B cell (primary cell): Measurements from ENCODE around the gene ZNF132. TPM values are rescaled to one million over a fixed set of nuclear protein-coding genes. Genes with fewer than 3 reads are reported as not detected.

Source experiments
- ATAC-seq: fragments of 200-7000 bp; cut with Tn5 transposase; one replicate; pipeline ENCODE4 v1.10.0; 2021; ENCODE audit warnings: low read depth, mild to moderate bottlenecking, moderate number of reproducible peaks, moderate library complexity
- CTCF ChIA-PET: fragments of 350-600 bp; sonication (Branson Sonifier 250); formaldehyde crosslinking; loops from one replicate; lab custom pipeline; 2021; ENCODE audit warnings: antibody characterized with exemption, inconsistent platforms; lab: Charles Lee
- POLR2A ChIA-PET: fragments of 350-600 bp; sonication (Branson Sonifier 250); formaldehyde crosslinking; loops from one replicate; lab custom pipeline; 2021; ENCODE audit warnings: antibody characterized with exemption; lab: Charles Lee
- DNase-seq: peaks from one replicate; pipeline ENCODE4 v3.0.0; 2013
- H2AFZ ChIP-seq: 2 replicates; pipeline ENCODE4 v1.6.1; 2012; ENCODE audit warnings: mild to moderate bottlenecking, low read depth, low read length; ENCODE audit not compliant: insufficient read depth, poor library complexity, severe bottlenecking
- H3K27ac ChIP-seq, 2 donors: 1 replicate in 1 of 2; 2 replicates in 1 of 2; pipeline ENCODE4 v1.5.1; 2012 to 2013; ENCODE audit warnings: low read length in 2 of 2, mild to moderate bottlenecking in 2 of 2, moderate library complexity in 1 of 2
- H3K27me3 ChIP-seq, 4 experiments: fragments of 200-600 bp in 1 of 4; sonication (generic) in 1 of 4; replicated peaks in 1 of 4; 1 replicate in 2 of 4; 2 replicates in 2 of 4; pipeline versions ENCODE4 v1.6.1 to v1.7.0; 2013 to 2016; ENCODE audit warnings: low read length in 3 of 4, mild to moderate bottlenecking in 2 of 4, mixed read lengths in 1 of 4, moderate library complexity in 1 of 4; ENCODE audit not compliant: insufficient read depth in 4 of 4, control insufficient read depth in 3 of 4; ENCODE audit errors: control extremely low read depth in 1 of 4
- H3K36me3 ChIP-seq, 2 experiments: replicated peaks in 1 of 2; 1 replicate in 1 of 2; 2 replicates in 1 of 2; pipeline versions ENCODE4 v1.6.1 to v1.7.1; 2013; ENCODE audit warnings: low read length in 1 of 2; ENCODE audit not compliant: insufficient read depth in 2 of 2, control insufficient read depth in 1 of 2; ENCODE audit errors: control extremely low read depth in 1 of 2, extremely low read depth in 1 of 2
- H3K4me1 ChIP-seq, 2 donors: fragments of 200-600 bp in 1 of 2; sonication (generic) in 1 of 2; 1 replicate in 1 of 2; 2 replicates in 1 of 2; pipeline versions ENCODE4 v1.5.1 to v1.6.1; 2013 to 2017; ENCODE audit warnings: low read length in 2 of 2; ENCODE audit not compliant: control insufficient read depth in 2 of 2, insufficient read depth in 2 of 2
- H3K4me2 ChIP-seq: replicated peaks from 2 replicates; pipeline ENCODE3; 2012; ENCODE audit warnings: mild to moderate bottlenecking, low read depth, low read length; ENCODE audit not compliant: poor library complexity, severe bottlenecking
- H3K4me3 ChIP-seq, 5 experiments: fragments of 200-600 bp in 1 of 5; sonication (generic) in 1 of 5; 1 replicate in 3 of 5; 2 replicates in 2 of 5; pipeline versions ENCODE4 v1.5.1 to v1.7.0; 2011 to 2016; ENCODE audit warnings: low read length in 4 of 5, mild to moderate bottlenecking in 4 of 5, low read depth in 2 of 5, control low read depth in 1 of 5, moderate library complexity in 1 of 5; ENCODE audit not compliant: insufficient read depth in 1 of 5; ENCODE audit errors: control extremely low read depth in 1 of 5, extremely low read depth in 1 of 5
- H3K79me2 ChIP-seq: fragments of 200-600 bp; sonication (generic); one replicate; pipeline ENCODE4 v1.6.0; 2016; ENCODE audit warnings: low read length; ENCODE audit not compliant: control insufficient read depth, insufficient read depth
- H3K9ac ChIP-seq: fragments of 200-600 bp; sonication (generic); 2 replicates; pipeline ENCODE4 v1.6.1; 2017; ENCODE audit warnings: mild to moderate bottlenecking, low read length, moderate library complexity
- H3K9me3 ChIP-seq, 3 donors: one replicate each; pipeline versions ENCODE4 v1.6.1 to v1.7.1; 2013; ENCODE audit warnings: low read length in 2 of 3; ENCODE audit not compliant: control insufficient read depth in 2 of 3, insufficient read depth in 1 of 3; ENCODE audit errors: control extremely low read depth in 1 of 3
- H4K20me1 ChIP-seq: 2 replicates; pipeline ENCODE4 v1.6.0; 2012; ENCODE audit warnings: mild to moderate bottlenecking, low read length; ENCODE audit not compliant: insufficient read depth, control insufficient read depth, poor library complexity, severe bottlenecking
- H3K27ac Mint-ChIP-seq: one replicate; pipeline ENCODE4 v1.8.0; 2021; ENCODE audit warnings: mixed read lengths
- H3K27me3 Mint-ChIP-seq: one replicate; pipeline ENCODE4 v1.8.0; 2021; ENCODE audit warnings: mixed read lengths
- H3K4me1 Mint-ChIP-seq: one replicate; pipeline ENCODE4 v1.8.0; 2021; ENCODE audit warnings: mixed read lengths
- H3K4me3 Mint-ChIP-seq: one replicate; pipeline ENCODE4 v1.8.0; 2021; ENCODE audit warnings: mixed read lengths
- H3K9me3 Mint-ChIP-seq: one replicate; pipeline ENCODE4 v1.8.0; 2022; ENCODE audit warnings: mixed read lengths; ENCODE audit not compliant: insufficient read depth
- CTCF ChIP-seq: fragments of 200-600 bp; IDR thresholded peaks from one replicate; pipeline ENCODE4 v1.8.0; 2022; ENCODE audit warnings: antibody characterized with exemption, mild to moderate bottlenecking
- EZH2 ChIP-seq: IDR thresholded peaks from 2 replicates; pipeline ENCODE4 v1.6.1; 2012; ENCODE audit warnings: borderline replicate concordance, low read depth, mild to moderate bottlenecking, moderate library complexity, low read length; ENCODE audit not compliant: insufficient read depth, poor library complexity, severe bottlenecking
- WGBS: methylation state at CpG from one replicate; pipeline ENCODE4 v1.1.5; 2013; ENCODE audit warnings: missing lambda C conversion rate; ENCODE audit not compliant: insufficient coverage; 5-methylcytosine and 5-hydroxymethylcytosine counted together
- intact Hi-C: fragments of 100-400 bp; cut with micrococcal nuclease; formaldehyde crosslinking; loops from one replicate; pipeline ENCODE4 v1.10.0; 2022
- polyA plus RNA-seq: library from polyadenylated mRNA; depleted of rRNA; stranded (reverse); fragments of >200 nt; gene quantifications from 2 replicates; pipeline ENCODE4 v1.2.3, GENCODE V29; 2012
- total RNA-seq, 2 donors: library from RNA; stranded (reverse); fragments of 120-200 nt in 1 of 2; gene quantifications; 1 replicate in 1 of 2; 2 replicates in 1 of 2; pipeline versions ENCODE4 v1.2.3 to v1.2.4, GENCODE V29; 2013 to 2022

The ZNF132 gene
- total and polyA plus RNA-seq, 2 donors (not counting 1 experiment from before 2014, with no cell fraction given) = 1.6 to 14.7 TPM

- DNase-seq (no peak), ATAC-seq (no peak)
- peak overlapping the region; percentile 50 for H3K27ac Mint-ChIP-seq
- Histone ChIP-seq H4K20me1 (no peaks in the 10 kb centered on the region), H3K4me3 (no peak overlapping the region), H3K36me3 (peaks cover 4 to 13% of the 10 kb centered on the region in 2 experiments), H3K27me3 (no peaks in the 10 kb centered on the region), H2AFZ (no peak overlapping the region), H3K9me3 (no peaks in the 10 kb centered on the region), H3K4me2 (peak overlapping the region; percentile 91), H3K27ac (peak overlapping the region in 1 of 2 donors; percentile 89), H3K79me2 (peaks cover 1% of the 10 kb centered on the region), H3K4me1 (peaks cover 14 to 18% of the 10 kb centered on the region in 2 donors), H3K9ac (no peak overlapping the region)
- peaks cover 20% of the 10 kb centered on the region for H3K4me1 Mint-ChIP-seq
- TF ChIP-seq CTCF (no peak), EZH2 (no peak)
- H3K4me3 Mint-ChIP-seq = peak overlapping the region; percentile 98
- WGBS = 89% methylated on average over 11 of the region's 12 CpGs
- H3K9me3 Mint-ChIP-seq = no peaks in the 10 kb centered on the region
- intact Hi-C loops = no loop called here
- ChIA-PET CTCF (interaction anchor here (1.3 to 1.4 kb wide), 2 partner anchors 107 to 192 kb away, joined by 3 to 5 read pairs; no protein-coding TSS in a partner anchor), POLR2A (interaction anchor here (1.3 kb wide), 1 partner anchor 46 kb away, joined by 3 read pairs; the partner anchor contains the start of gene ZBTB45)
- H3K27me3 Mint-ChIP-seq = no peaks in the 10 kb centered on the region
Measured at GRCh38 chr19:58474291-58474996, 34.5 kb upstream of the ZNF132 start.

- Histone ChIP-seq H3K79me2 (peaks cover 7% of the 10 kb centered on the region), H3K27me3 (no peaks in the 10 kb centered on the region), H3K4me1 (peaks cover 14 to 18% of the 10 kb centered on the region in 2 donors), H3K36me3 (peaks cover 4 to 14% of the 10 kb centered on the region in 2 experiments), H4K20me1 (no peaks in the 10 kb centered on the region), H2AFZ (no peak overlapping the region), H3K4me2 (no peak overlapping the region), H3K27ac (no peak overlapping the region), H3K4me3 (no peak overlapping the region), H3K9ac (no peak overlapping the region), H3K9me3 (no peaks in the 10 kb centered on the region)
- intact Hi-C loops = no loop called here
- no peak overlapping the region for H3K27ac Mint-ChIP-seq
- DNase-seq = no peak
- ATAC-seq = no peak
- ChIA-PET POLR2A (no interaction called here), CTCF (interaction anchor here (1.4 kb wide), 1 partner anchor 108 kb away, joined by 3 read pairs; no protein-coding TSS in a partner anchor)
- TF ChIP-seq EZH2 (no peak), CTCF (no peak)
- peak overlapping the region; percentile 98 for H3K4me3 Mint-ChIP-seq
- H3K9me3 Mint-ChIP-seq = no peaks in the 10 kb centered on the region
- no peaks in the 10 kb centered on the region for H3K27me3 Mint-ChIP-seq
- H3K4me1 Mint-ChIP-seq = peaks cover 23% of the 10 kb centered on the region
Measured at GRCh38 chr19:58473775-58474174, 33.8 kb upstream of the ZNF132 start.
